GM23338 (cell line): ENCODE results near the gene PLEKHM2. TPM values are rescaled to one million over a fixed set of nuclear protein-coding genes. Genes with fewer than 3 reads are reported as not detected.

Experiments used
- ATAC-seq: fragments of 200-7000 bp; cut with Tn5 transposase; 3 replicates; pipeline ENCODE4 v1.9.1; 2020
- DNase-seq: peaks from one replicate; pipeline ENCODE4 v3.0.0-alpha.2; 2015; ENCODE audit warnings: low spot score
- H2AFZ ChIP-seq: fragments of 200-600 bp; sonication (generic); 2 replicates; pipeline ENCODE4 v1.8.0; 2016; ENCODE audit warnings: antibody characterized with exemption, mild to moderate bottlenecking, moderate library complexity
- H3F3A ChIP-seq: fragments of 200-600 bp; sonication (generic); replicated peaks from 2 replicates; pipeline ENCODE4 v1.8.0; 2017; ENCODE audit warnings: antibody characterized with exemption, mixed run types, low read depth
- H3K27ac ChIP-seq: fragments of 200-600 bp; sonication (generic); 2 replicates; pipeline ENCODE4 v1.6.1; 2016; ENCODE audit warnings: low read depth
- H3K27me3 ChIP-seq: fragments of 200-600 bp; sonication (generic); 2 replicates; pipeline ENCODE4 v1.8.0; 2016; ENCODE audit warnings: mild to moderate bottlenecking, mixed run types, moderate library complexity; ENCODE audit not compliant: insufficient read depth
- H3K36me3 ChIP-seq: fragments of 200-600 bp; sonication (generic); 2 replicates; pipeline ENCODE4 v1.8.0; 2016; ENCODE audit warnings: mild to moderate bottlenecking; ENCODE audit not compliant: insufficient read depth
- H3K4me1 ChIP-seq: fragments of 200-600 bp; sonication (generic); 2 replicates; pipeline ENCODE4 v1.8.0; 2016; ENCODE audit warnings: mild to moderate bottlenecking, moderate library complexity; ENCODE audit not compliant: insufficient read depth
- H3K4me2 ChIP-seq: fragments of 200-600 bp; sonication (generic); 2 replicates; pipeline ENCODE4 v1.7.1; 2017; ENCODE audit warnings: mixed run types
- H3K4me3 ChIP-seq: fragments of 200-600 bp; sonication (generic); 2 replicates; pipeline ENCODE4 v1.6.1; 2016; ENCODE audit warnings: mixed run types
- H3K79me2 ChIP-seq: fragments of 200-600 bp; sonication (generic); replicated peaks from 2 replicates; pipeline ENCODE4 v1.8.0; 2017; ENCODE audit warnings: mild to moderate bottlenecking; ENCODE audit not compliant: insufficient read depth
- H3K9me2 ChIP-seq: fragments of 200-600 bp; sonication (generic); 2 replicates; pipeline ENCODE4 v1.8.0; 2017; ENCODE audit not compliant: insufficient read depth
- H4K20me1 ChIP-seq: fragments of 200-600 bp; sonication (generic); replicated peaks from 2 replicates; pipeline ENCODE4 v1.8.0; 2017; ENCODE audit warnings: mild to moderate bottlenecking; ENCODE audit not compliant: insufficient read depth
- H3K27ac Mint-ChIP-seq: 2 replicates; pipeline ENCODE4 v1.8.0; 2020; ENCODE audit warnings: inconsistent platforms, mild to moderate bottlenecking, moderate library complexity, mixed read lengths
- H3K27me3 Mint-ChIP-seq: 3 replicates; pipeline ENCODE4 v1.8.0; 2022; ENCODE audit warnings: low read depth, mild to moderate bottlenecking, moderate library complexity, mixed read lengths, inconsistent platforms; ENCODE audit not compliant: insufficient read depth, poor library complexity
- H3K36me3 Mint-ChIP-seq: 3 replicates; pipeline ENCODE4 v1.8.0; 2021; ENCODE audit warnings: low read depth, mild to moderate bottlenecking, inconsistent platforms, moderate library complexity, mixed read lengths
- H3K4me1 Mint-ChIP-seq: 3 replicates; pipeline ENCODE4 v1.8.0; 2020; ENCODE audit warnings: mild to moderate bottlenecking, inconsistent platforms, mixed read lengths
- H3K4me3 Mint-ChIP-seq: 3 replicates; pipeline ENCODE4 v1.8.0; 2021; ENCODE audit warnings: moderate library complexity, mild to moderate bottlenecking, inconsistent platforms, mixed read lengths
- H3K9me3 Mint-ChIP-seq: 3 replicates; pipeline ENCODE4 v1.8.0; 2020; ENCODE audit warnings: moderate library complexity, mild to moderate bottlenecking, inconsistent platforms, mixed read lengths
- CREB1 ChIP-seq: fragments of 250-450 bp; sonication (Bioruptor Pico); IDR thresholded peaks from 2 replicates; pipeline ENCODE4 v1.5.0; 2020; ENCODE audit warnings: low read depth, mild to moderate bottlenecking, moderate library complexity
- EZH2 ChIP-seq: fragments of 200-600 bp; sonication (generic); IDR thresholded peaks from one replicate; pipeline ENCODE4 v1.8.0; 2017; ENCODE audit warnings: antibody characterized with exemption, mild to moderate bottlenecking, low read depth; ENCODE audit not compliant: unreplicated experiment
- NANOG ChIP-seq: IDR thresholded peaks from 2 replicates; pipeline ENCODE4 v1.6.1; 2016; ENCODE audit warnings: antibody characterized with exemption, borderline replicate concordance
- POLR2AphosphoS5 ChIP-seq: IDR thresholded peaks from 2 replicates; pipeline ENCODE4 v1.6.1; 2016; ENCODE audit warnings: antibody characterized with exemption, low read depth
- ZNF331 ChIP-seq: fragments of 250-450 bp; sonication (Bioruptor Pico); IDR thresholded peaks from 2 replicates; pipeline ENCODE4 v1.5.0; 2020; ENCODE audit warnings: low read depth, mild to moderate bottlenecking, moderate library complexity
- polyA plus RNA-seq: library from polyadenylated mRNA; unstranded; fragments of >200 nt; fragmentation: Nextera tagmentation; extraction: Ambion mirVana; gene quantifications from 2 replicates; pipeline ENCODE4 v1.2.1, GENCODE V29; 2016
- total RNA-seq: library from RNA; depleted of rRNA; stranded (reverse); fragments of >200 nt; shearing (Covaris generic); gene quantifications from 2 replicates; pipeline ENCODE4 v1.2.3, GENCODE V29; 2014
- TF ChIP-seq, protein P1 (sequence below), 2 experiments: fragments of 200-600 bp in 1 of 2; sonication (generic) in 1 of 2; conservative IDR thresholded peaks; 2 replicates each; pipeline versions ENCODE4 v1.5.1 to v1.6.1; 2016 to 2017; ENCODE audit warnings: antibody characterized with exemption in 2 of 2, low read depth in 2 of 2, mild to moderate bottlenecking in 2 of 2, moderate library complexity in 1 of 2
- TF ChIP-seq, protein P2 (sequence below): IDR thresholded peaks from one replicate; pipeline ENCODE4 v1.6.1; 2018; ENCODE audit warnings: antibody characterized with exemption; ENCODE audit not compliant: unreplicated experiment
- TF ChIP-seq, protein P3 (sequence below): fragments of 250-450 bp; sonication (Bioruptor Pico); IDR thresholded peaks from 2 replicates; pipeline ENCODE4 v1.5.0; 2020; ENCODE audit warnings: mild to moderate bottlenecking, moderate library complexity

PLEKHM2 gene
- total and polyA plus RNA-seq, 2 experiments from 2014 or later, result 11.2 to 40.0 TPM

DNA sequence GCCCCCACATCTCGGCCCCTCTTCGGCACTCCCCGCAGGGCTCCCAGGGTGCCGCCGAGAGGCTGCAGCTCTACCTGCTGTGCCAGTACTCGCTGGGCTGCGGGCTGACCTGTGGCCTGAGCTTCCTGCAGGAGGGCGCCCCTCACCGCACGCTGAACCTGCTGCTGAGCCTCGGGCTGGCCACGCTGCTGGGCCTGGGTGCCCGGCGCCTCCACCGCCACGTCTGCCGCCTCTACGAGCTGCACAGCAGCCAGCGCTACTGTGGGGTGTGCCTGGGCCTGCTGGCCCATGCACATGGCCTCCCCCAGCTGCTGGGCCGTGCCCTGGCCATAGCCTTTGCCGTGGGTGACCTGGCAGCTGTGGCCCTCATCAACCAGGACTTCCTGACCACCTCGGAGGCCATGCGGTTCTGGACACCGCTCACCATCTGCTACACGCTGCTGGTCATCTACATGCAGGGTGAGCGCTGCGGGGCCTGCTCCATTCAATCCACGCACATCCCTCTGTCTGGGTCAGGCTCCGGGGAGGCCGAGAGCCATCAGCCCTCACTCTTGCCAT is 60.1 kb downstream of the PLEKHM2 start:
- no peaks in the 10 kb centered on the region for H3K36me3 ChIP-seq
- no peaks in the 10 kb centered on the region for H3K79me2 ChIP-seq
- Mint-ChIP-seq H3K27ac (no peak overlapping the region), H3K4me1 (peaks cover 11% of the 10 kb centered on the region), H3K27me3 (peaks cover 6% of the 10 kb centered on the region), H3K4me3 (no peak overlapping the region), H3K9me3 (no peaks in the 10 kb centered on the region), H3K36me3 (no peaks in the 10 kb centered on the region)
- H4K20me1 ChIP-seq, result no peaks in the 10 kb centered on the region
- H3F3A ChIP-seq, result 0 out of 2 replicates have a peak, but pooled peaks cover 5% of the 10 kb centered on the region
- H2AFZ ChIP-seq, result no peak overlapping the region; the same call in 1 of the 2 replicates
- no peaks in the 10 kb centered on the region for H3K9me2 ChIP-seq
- TF ChIP-seq ZNF331, result no peak
- TF ChIP-seq NANOG, result no peak
- no peak for TF ChIP-seq POLR2AphosphoS5
- TF ChIP-seq, protein P1, sequence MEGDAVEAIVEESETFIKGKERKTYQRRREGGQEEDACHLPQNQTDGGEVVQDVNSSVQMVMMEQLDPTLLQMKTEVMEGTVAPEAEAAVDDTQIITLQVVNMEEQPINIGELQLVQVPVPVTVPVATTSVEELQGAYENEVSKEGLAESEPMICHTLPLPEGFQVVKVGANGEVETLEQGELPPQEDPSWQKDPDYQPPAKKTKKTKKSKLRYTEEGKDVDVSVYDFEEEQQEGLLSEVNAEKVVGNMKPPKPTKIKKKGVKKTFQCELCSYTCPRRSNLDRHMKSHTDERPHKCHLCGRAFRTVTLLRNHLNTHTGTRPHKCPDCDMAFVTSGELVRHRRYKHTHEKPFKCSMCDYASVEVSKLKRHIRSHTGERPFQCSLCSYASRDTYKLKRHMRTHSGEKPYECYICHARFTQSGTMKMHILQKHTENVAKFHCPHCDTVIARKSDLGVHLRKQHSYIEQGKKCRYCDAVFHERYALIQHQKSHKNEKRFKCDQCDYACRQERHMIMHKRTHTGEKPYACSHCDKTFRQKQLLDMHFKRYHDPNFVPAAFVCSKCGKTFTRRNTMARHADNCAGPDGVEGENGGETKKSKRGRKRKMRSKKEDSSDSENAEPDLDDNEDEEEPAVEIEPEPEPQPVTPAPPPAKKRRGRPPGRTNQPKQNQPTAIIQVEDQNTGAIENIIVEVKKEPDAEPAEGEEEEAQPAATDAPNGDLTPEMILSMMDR (conservative IDR thresholded peaks at IDR 0.05; ENCODE audit: low read depth in 2 of 2), result peak in 1 of 2 experiments; percentile 16; a peak in 1 of 4 replicates
- TF ChIP-seq, protein P2, sequence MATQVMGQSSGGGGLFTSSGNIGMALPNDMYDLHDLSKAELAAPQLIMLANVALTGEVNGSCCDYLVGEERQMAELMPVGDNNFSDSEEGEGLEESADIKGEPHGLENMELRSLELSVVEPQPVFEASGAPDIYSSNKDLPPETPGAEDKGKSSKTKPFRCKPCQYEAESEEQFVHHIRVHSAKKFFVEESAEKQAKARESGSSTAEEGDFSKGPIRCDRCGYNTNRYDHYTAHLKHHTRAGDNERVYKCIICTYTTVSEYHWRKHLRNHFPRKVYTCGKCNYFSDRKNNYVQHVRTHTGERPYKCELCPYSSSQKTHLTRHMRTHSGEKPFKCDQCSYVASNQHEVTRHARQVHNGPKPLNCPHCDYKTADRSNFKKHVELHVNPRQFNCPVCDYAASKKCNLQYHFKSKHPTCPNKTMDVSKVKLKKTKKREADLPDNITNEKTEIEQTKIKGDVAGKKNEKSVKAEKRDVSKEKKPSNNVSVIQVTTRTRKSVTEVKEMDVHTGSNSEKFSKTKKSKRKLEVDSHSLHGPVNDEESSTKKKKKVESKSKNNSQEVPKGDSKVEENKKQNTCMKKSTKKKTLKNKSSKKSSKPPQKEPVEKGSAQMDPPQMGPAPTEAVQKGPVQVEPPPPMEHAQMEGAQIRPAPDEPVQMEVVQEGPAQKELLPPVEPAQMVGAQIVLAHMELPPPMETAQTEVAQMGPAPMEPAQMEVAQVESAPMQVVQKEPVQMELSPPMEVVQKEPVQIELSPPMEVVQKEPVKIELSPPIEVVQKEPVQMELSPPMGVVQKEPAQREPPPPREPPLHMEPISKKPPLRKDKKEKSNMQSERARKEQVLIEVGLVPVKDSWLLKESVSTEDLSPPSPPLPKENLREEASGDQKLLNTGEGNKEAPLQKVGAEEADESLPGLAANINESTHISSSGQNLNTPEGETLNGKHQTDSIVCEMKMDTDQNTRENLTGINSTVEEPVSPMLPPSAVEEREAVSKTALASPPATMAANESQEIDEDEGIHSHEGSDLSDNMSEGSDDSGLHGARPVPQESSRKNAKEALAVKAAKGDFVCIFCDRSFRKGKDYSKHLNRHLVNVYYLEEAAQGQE, result no peak
- TF ChIP-seq, protein P3, sequence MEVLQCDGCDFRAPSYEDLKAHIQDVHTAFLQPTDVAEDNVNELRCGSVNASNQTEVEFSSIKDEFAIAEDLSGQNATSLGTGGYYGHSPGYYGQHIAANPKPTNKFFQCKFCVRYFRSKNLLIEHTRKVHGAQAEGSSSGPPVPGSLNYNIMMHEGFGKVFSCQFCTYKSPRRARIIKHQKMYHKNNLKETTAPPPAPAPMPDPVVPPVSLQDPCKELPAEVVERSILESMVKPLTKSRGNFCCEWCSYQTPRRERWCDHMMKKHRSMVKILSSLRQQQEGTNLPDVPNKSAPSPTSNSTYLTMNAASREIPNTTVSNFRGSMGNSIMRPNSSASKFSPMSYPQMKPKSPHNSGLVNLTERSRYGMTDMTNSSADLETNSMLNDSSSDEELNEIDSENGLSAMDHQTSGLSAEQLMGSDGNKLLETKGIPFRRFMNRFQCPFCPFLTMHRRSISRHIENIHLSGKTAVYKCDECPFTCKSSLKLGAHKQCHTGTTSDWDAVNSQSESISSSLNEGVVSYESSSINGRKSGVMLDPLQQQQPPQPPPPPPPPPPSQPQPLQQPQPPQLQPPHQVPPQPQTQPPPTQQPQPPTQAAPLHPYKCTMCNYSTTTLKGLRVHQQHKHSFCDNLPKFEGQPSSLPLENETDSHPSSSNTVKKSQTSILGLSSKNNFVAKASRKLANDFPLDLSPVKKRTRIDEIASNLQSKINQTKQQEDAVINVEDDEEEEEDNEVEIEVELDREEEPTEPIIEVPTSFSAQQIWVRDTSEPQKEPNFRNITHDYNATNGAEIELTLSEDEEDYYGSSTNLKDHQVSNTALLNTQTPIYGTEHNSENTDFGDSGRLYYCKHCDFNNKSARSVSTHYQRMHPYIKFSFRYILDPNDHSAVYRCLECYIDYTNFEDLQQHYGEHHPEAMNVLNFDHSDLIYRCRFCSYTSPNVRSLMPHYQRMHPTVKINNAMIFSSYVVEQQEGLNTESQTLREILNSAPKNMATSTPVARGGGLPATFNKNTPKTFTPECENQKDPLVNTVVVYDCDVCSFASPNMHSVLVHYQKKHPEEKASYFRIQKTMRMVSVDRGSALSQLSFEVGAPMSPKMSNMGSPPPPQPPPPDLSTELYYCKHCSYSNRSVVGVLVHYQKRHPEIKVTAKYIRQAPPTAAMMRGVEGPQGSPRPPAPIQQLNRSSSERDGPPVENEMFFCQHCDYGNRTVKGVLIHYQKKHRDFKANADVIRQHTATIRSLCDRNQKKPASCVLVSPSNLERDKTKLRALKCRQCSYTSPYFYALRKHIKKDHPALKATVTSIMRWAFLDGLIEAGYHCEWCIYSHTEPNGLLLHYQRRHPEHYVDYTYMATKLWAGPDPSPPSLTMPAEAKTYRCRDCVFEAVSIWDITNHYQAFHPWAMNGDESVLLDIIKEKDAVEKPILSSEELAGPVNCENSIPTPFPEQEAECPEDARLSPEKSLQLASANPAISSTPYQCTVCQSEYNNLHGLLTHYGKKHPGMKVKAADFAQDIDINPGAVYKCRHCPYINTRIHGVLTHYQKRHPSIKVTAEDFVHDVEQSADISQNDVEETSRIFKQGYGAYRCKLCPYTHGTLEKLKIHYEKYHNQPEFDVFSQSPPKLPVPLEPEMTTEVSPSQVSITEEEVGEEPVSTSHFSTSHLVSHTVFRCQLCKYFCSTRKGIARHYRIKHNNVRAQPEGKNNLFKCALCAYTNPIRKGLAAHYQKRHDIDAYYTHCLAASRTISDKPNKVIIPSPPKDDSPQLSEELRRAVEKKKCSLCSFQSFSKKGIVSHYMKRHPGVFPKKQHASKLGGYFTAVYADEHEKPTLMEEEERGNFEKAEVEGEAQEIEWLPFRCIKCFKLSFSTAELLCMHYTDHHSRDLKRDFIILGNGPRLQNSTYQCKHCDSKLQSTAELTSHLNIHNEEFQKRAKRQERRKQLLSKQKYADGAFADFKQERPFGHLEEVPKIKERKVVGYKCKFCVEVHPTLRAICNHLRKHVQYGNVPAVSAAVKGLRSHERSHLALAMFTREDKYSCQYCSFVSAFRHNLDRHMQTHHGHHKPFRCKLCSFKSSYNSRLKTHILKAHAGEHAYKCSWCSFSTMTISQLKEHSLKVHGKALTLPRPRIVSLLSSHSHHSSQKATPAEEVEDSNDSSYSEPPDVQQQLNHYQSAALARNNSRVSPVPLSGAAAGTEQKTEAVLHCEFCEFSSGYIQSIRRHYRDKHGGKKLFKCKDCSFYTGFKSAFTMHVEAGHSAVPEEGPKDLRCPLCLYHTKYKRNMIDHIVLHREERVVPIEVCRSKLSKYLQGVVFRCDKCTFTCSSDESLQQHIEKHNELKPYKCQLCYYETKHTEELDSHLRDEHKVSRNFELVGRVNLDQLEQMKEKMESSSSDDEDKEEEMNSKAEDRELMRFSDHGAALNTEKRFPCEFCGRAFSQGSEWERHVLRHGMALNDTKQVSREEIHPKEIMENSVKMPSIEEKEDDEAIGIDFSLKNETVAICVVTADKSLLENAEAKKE (CRISPR knock-in tag), result no peak
- no peak for TF ChIP-seq EZH2
- TF ChIP-seq CREB1, result no peak
- H3K4me2 ChIP-seq, result no peak overlapping the region
- ATAC-seq, result no peak
- no peaks in the 10 kb centered on the region for H3K27me3 ChIP-seq
- H3K4me1 ChIP-seq, result 0 out of 2 replicates have a peak, but pooled peaks cover 9% of the 10 kb centered on the region
- no peak overlapping the region for H3K4me3 ChIP-seq
- DNase-seq, result no peak
- no peak overlapping the region for H3K27ac ChIP-seq
